ENCODE data around the gene IFNGR1. TPM values are rescaled to one million over a fixed set of nuclear protein-coding genes. Genes with fewer than 3 reads are reported as not detected.
A peak's percentile ranks its signal among the peaks of the same experiment; 100 is the strongest.

Gene IFNGR1
- total and polyA plus RNA-seq, 10 of the 15 experiments (the other 5 are each of a cell fraction or from before 2014, with no cell fraction given), result 89.0 to 296 (median 138) TPM

GRCh38 chr6:137224799-137225198, 5.6 kb upstream of the IFNGR1 start (continued):
- no peak for TF ChIP-seq NR2C2 (IDR thresholded peaks at IDR 0.05; ENCODE audit: borderline replicate concordance, control insufficient read depth, insufficient read length, low read depth)
- TF ChIP-seq BHLHE40 (IDR thresholded peaks at IDR 0.05; ENCODE audit: borderline replicate concordance in 1 of 2, low read depth in 2 of 2, low read length in 1 of 2), result no peak
- TF ChIP-seq SIN3A (IDR thresholded peaks at IDR 0.05; ENCODE audit: low read depth, low read length), result no peak
- no peak for TF ChIP-seq TAF1 (IDR thresholded peaks at IDR 0.05; ENCODE audit: borderline replicate concordance, low read depth, low read length)
- TF ChIP-seq ZBTB40 (IDR thresholded peaks at IDR 0.05; ENCODE audit: borderline replicate concordance), result no peak; the same call in 1 of the 2 replicates
- TF ChIP-seq RAD21 (IDR thresholded peaks at IDR 0.05; ENCODE audit: insufficient read depth, low read depth, low read length), result no peak
- TF ChIP-seq WRNIP1 (IDR thresholded peaks at IDR 0.05; ENCODE audit: borderline replicate concordance, low read depth, low read length), result no peak
- TF ChIP-seq RBBP5 (conservative IDR thresholded peaks at IDR 0.05), result no peak
- TF ChIP-seq NFIC (IDR thresholded peaks at IDR 0.05; ENCODE audit: low read depth, low read length), result peak; percentile 38
- peak; percentile 36; the same call in 1 of the 2 replicates for TF ChIP-seq CREM (IDR thresholded peaks at IDR 0.05; ENCODE audit: low read depth)
- no peak for TF ChIP-seq NRF1 (conservative IDR thresholded peaks at IDR 0.05; ENCODE audit: low read depth, low read length)
- peak; percentile 22; the same call in 1 of the 2 replicates for TF ChIP-seq PML (IDR thresholded peaks at IDR 0.05; ENCODE audit: low read length)
- no peak for TF ChIP-seq CHD4 (IDR thresholded peaks at IDR 0.05)
- TF ChIP-seq EP300 (IDR thresholded peaks at IDR 0.05; ENCODE audit: borderline replicate concordance in 1 of 2, control insufficient read depth in 1 of 2, low read depth in 2 of 2, low read length in 2 of 2), result 0 out of 4 replicates have a peak, but pooled peaks of 1 of the 2 experiments have one; percentile 48
- TF ChIP-seq SRF (IDR thresholded peaks at IDR 0.05; ENCODE audit: low read depth in 2 of 2, low read length in 2 of 2), result no peak
- no peak for TF ChIP-seq RAD51 (IDR thresholded peaks at IDR 0.05)
- no peak for TF ChIP-seq NFYA (IDR thresholded peaks at IDR 0.05; ENCODE audit: borderline replicate concordance, low read depth, low read length)
- no peak for TF ChIP-seq NFXL1 (IDR thresholded peaks at IDR 0.05; ENCODE audit: borderline replicate concordance)
- TF ChIP-seq TBL1XR1 (IDR thresholded peaks at IDR 0.05; ENCODE audit: low read depth, low read length), result no peak
- peak in 1 of 2 experiments; percentile 34; a peak in 2 of 3 replicates for TF ChIP-seq EGR1 (IDR thresholded peaks at IDR 0.05; ENCODE audit: borderline replicate concordance in 1 of 2, low read depth in 2 of 2, low read length in 2 of 2)
- 0 out of 2 replicates have a peak, but pooled peaks have one; percentile 18 for TF ChIP-seq ZNF24 (IDR thresholded peaks at IDR 0.05)
- TF ChIP-seq, protein P1, sequence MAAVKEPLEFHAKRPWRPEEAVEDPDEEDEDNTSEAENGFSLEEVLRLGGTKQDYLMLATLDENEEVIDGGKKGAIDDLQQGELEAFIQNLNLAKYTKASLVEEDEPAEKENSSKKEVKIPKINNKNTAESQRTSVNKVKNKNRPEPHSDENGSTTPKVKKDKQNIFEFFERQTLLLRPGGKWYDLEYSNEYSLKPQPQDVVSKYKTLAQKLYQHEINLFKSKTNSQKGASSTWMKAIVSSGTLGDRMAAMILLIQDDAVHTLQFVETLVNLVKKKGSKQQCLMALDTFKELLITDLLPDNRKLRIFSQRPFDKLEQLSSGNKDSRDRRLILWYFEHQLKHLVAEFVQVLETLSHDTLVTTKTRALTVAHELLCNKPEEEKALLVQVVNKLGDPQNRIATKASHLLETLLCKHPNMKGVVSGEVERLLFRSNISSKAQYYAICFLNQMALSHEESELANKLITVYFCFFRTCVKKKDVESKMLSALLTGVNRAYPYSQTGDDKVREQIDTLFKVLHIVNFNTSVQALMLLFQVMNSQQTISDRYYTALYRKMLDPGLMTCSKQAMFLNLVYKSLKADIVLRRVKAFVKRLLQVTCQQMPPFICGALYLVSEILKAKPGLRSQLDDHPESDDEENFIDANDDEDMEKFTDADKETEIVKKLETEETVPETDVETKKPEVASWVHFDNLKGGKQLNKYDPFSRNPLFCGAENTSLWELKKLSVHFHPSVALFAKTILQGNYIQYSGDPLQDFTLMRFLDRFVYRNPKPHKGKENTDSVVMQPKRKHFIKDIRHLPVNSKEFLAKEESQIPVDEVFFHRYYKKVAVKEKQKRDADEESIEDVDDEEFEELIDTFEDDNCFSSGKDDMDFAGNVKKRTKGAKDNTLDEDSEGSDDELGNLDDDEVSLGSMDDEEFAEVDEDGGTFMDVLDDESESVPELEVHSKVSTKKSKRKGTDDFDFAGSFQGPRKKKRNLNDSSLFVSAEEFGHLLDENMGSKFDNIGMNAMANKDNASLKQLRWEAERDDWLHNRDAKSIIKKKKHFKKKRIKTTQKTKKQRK (IDR thresholded peaks at IDR 0.05; ENCODE audit: low read depth, low read length), result no peak
- peak; percentile 69; the same call in 1 of the 2 replicates for TF ChIP-seq ZNF384 (IDR thresholded peaks at IDR 0.05; ENCODE audit: borderline replicate concordance, low read depth, low read length)
- TF ChIP-seq MYC (IDR thresholded peaks at IDR 0.05; ENCODE audit: insufficient read depth, insufficient read length, insufficient replicate concordance, low read length, severe bottlenecking), result no peak
- 0 out of 2 replicates have a peak, but pooled peaks have one; percentile 8 for TF ChIP-seq BCL11A (IDR thresholded peaks at IDR 0.05; ENCODE audit: low read depth, low read length)

All from GM12878 (cell line).